CD8-positive, alpha-beta memory T cell (primary cell): ENCODE measurements around the gene GLOD4. TPM values are rescaled to one million over a fixed set of nuclear protein-coding genes. Genes with fewer than 3 reads are reported as not detected.

Source experiments
- CTCF ChIA-PET: fragments of 350-600 bp; sonication (Branson Sonifier 250); formaldehyde crosslinking; loops from one replicate; lab custom pipeline; 2021; ENCODE audit warnings: antibody characterized with exemption; lab: Charles Lee
- POLR2A ChIA-PET: fragments of 350-600 bp; sonication (Branson Sonifier 250); formaldehyde crosslinking; loops from one replicate; lab custom pipeline; 2021; ENCODE audit warnings: antibody characterized with exemption; lab: Charles Lee
- DNase-seq, 5 donors: peaks; one replicate each; pipeline versions ENCODE4 v3.0.0 to v3.0.0-alpha.2; 2020 to 2022; ENCODE audit warnings: mixed read lengths in 1 of 5
- H3K27ac ChIP-seq: one replicate; pipeline ENCODE4 v1.7.0; 2013; ENCODE audit warnings: low read depth, mild to moderate bottlenecking, low read length, moderate library complexity
- H3K27me3 ChIP-seq: 2 replicates; pipeline ENCODE4 v1.7.0; 2013; ENCODE audit warnings: low read length, mild to moderate bottlenecking; ENCODE audit not compliant: insufficient read depth, poor library complexity, severe bottlenecking
- H3K36me3 ChIP-seq: 2 replicates; pipeline ENCODE4 v1.7.0; 2013; ENCODE audit warnings: mild to moderate bottlenecking, low read length, moderate library complexity; ENCODE audit not compliant: insufficient read depth
- H3K4me1 ChIP-seq: 2 replicates; pipeline ENCODE4 v1.7.0; 2013; ENCODE audit warnings: mild to moderate bottlenecking, low read length, moderate library complexity; ENCODE audit not compliant: insufficient read depth
- H3K4me3 ChIP-seq: 2 replicates; pipeline ENCODE4 v1.7.0; 2013; ENCODE audit warnings: mild to moderate bottlenecking, low read length
- H3K9me3 ChIP-seq: 2 replicates; pipeline ENCODE4 v1.7.0; 2013; ENCODE audit warnings: mild to moderate bottlenecking, low read length
- H3K27ac Mint-ChIP-seq, 8 donors: one replicate each; pipeline ENCODE4 v1.8.0; 2020 to 2021; ENCODE audit warnings: mixed read lengths in 8 of 8, mild to moderate bottlenecking in 6 of 8, inconsistent platforms in 3 of 8, moderate library complexity in 3 of 8
- H3K27me3 Mint-ChIP-seq, 2 donors: one replicate each; pipeline ENCODE4 v1.8.0; 2020 to 2021; ENCODE audit warnings: mixed read lengths in 2 of 2, mild to moderate bottlenecking in 1 of 2, moderate library complexity in 1 of 2
- H3K36me3 Mint-ChIP-seq, 3 donors: one replicate each; pipeline ENCODE4 v1.8.0; 2020 to 2021; ENCODE audit warnings: mixed read lengths in 3 of 3, inconsistent platforms in 1 of 3, mild to moderate bottlenecking in 1 of 3
- H3K4me1 Mint-ChIP-seq, 3 donors: one replicate each; pipeline ENCODE4 v1.8.0; 2020 to 2021; ENCODE audit warnings: mixed read lengths in 3 of 3, inconsistent platforms in 1 of 3, mild to moderate bottlenecking in 1 of 3
- H3K4me3 Mint-ChIP-seq, 7 donors: one replicate each; pipeline ENCODE4 v1.8.0; 2020 to 2021; ENCODE audit warnings: mixed read lengths in 7 of 7, mild to moderate bottlenecking in 6 of 7, moderate library complexity in 4 of 7, inconsistent platforms in 2 of 7
- H3K9me3 Mint-ChIP-seq, 5 donors: one replicate each; pipeline ENCODE4 v1.8.0; 2020 to 2022; ENCODE audit warnings: mixed read lengths in 5 of 5, mild to moderate bottlenecking in 3 of 5, moderate library complexity in 2 of 5, inconsistent platforms in 1 of 5
- polyA plus RNA-seq: library from polyadenylated mRNA; unstranded; fragments of 300-500 nt; fragmentation: Illumina TruSeq; gene quantifications from one replicate; pipeline ENCODE4 v1.2.3, GENCODE V29; 2021
- total RNA-seq, 2 experiments: library from RNA; stranded (reverse); gene quantifications; one replicate each; pipeline ENCODE4 v1.2.3, GENCODE V29; 2021

The GLOD4 gene
- total and polyA plus RNA-seq, 3 experiments from 2014 or later = 76.4 to 97.7 (median 90.6) TPM

- peak overlapping the region in 4 of 8 donors; percentile 12 to 97 (median 42) for H3K27ac Mint-ChIP-seq
- ChIA-PET CTCF (no interaction called here), POLR2A (no interaction called here)
- Histone ChIP-seq H3K36me3 (peaks cover 8% of the 10 kb centered on the region), H3K4me1 (peaks cover 26% of the 10 kb centered on the region), H3K27me3 (no peaks in the 10 kb centered on the region), H3K9me3 (no peaks in the 10 kb centered on the region), H3K4me3 (no peak overlapping the region), H3K27ac (no peak overlapping the region)
- DNase-seq = no peak
- peaks cover 0 to 3% of the 10 kb centered on the region in 2 donors for H3K27me3 Mint-ChIP-seq
- peaks cover 31 to 43% (median 36%) of the 10 kb centered on the region in 3 donors for H3K4me1 Mint-ChIP-seq
- peak overlapping the region; percentile 52 to 97 (median 63) for H3K4me3 Mint-ChIP-seq
- H3K9me3 Mint-ChIP-seq = no peaks in the 10 kb centered on the region
- peaks cover 0 to 53% (median 5%) of the 10 kb centered on the region in 3 donors for H3K36me3 Mint-ChIP-seq
These were observed 2.1 kb upstream of the GLOD4 start for GRCh38 chr17:784143-784542.

GRCh38 chr17:778096-778495 is 4.0 kb downstream of the GLOD4 start:
- Histone ChIP-seq H3K9me3 (no peaks in the 10 kb centered on the region), H3K4me1 (peaks cover 14% of the 10 kb centered on the region), H3K36me3 (peaks cover 44% of the 10 kb centered on the region), H3K27ac (no peak overlapping the region), H3K27me3 (no peaks in the 10 kb centered on the region), H3K4me3 (no peak overlapping the region)
- Mint-ChIP-seq H3K27me3 (peaks cover 0 to 3% of the 10 kb centered on the region in 2 donors), H3K36me3 (peaks cover 11 to 74% (median 12%) of the 10 kb centered on the region in 3 donors), H3K9me3 (no peaks in the 10 kb centered on the region), H3K4me3 (peak overlapping the region in 1 of 7 donors; percentile 40), H3K27ac (no peak overlapping the region), H3K4me1 (peaks cover 23 to 47% (median 29%) of the 10 kb centered on the region in 3 donors)
- CTCF ChIA-PET = interaction anchor here (1.0 kb wide), 1 partner anchor 218 kb away, joined by 4 read pairs; the partner anchor contains the start of gene TIMM22
- no peak for DNase-seq
- POLR2A ChIA-PET = interaction anchor here (1.4 kb wide), 1 partner anchor 8 kb away, joined by 3 read pairs; no protein-coding TSS in a partner anchor

- H3K4me1 Mint-ChIP-seq = peaks cover 5 to 30% (median 7%) of the 10 kb centered on the region in 3 donors
- H3K4me3 Mint-ChIP-seq = no peak overlapping the region
- no peaks in the 10 kb centered on the region for H3K9me3 ChIP-seq
- no peaks in the 10 kb centered on the region for H3K9me3 Mint-ChIP-seq
- no peak overlapping the region for H3K27ac Mint-ChIP-seq
- no peaks in the 10 kb centered on the region for H3K4me1 ChIP-seq
- no peak overlapping the region for H3K27ac ChIP-seq
- POLR2A ChIA-PET = no interaction called here
- no peaks in the 10 kb centered on the region for H3K27me3 ChIP-seq
- H3K36me3 ChIP-seq = peaks cover 65% of the 10 kb centered on the region
- H3K36me3 Mint-ChIP-seq = peaks cover 16 to 91% (median 19%) of the 10 kb centered on the region in 3 donors
- H3K4me3 ChIP-seq = no peak overlapping the region
- DNase-seq = no peak
- CTCF ChIA-PET = no interaction called here
- H3K27me3 Mint-ChIP-seq = no peaks in the 10 kb centered on the region
These were observed 7.8 kb downstream of the GLOD4 start for GRCh38 chr17:774313-774584.

- H3K4me1 Mint-ChIP-seq = peaks cover 5 to 30% (median 7%) of the 10 kb centered on the region in 3 donors
- no peak for DNase-seq
- H3K4me3 ChIP-seq = no peak overlapping the region
- peaks cover 70% of the 10 kb centered on the region for H3K36me3 ChIP-seq
- no peak overlapping the region for H3K4me3 Mint-ChIP-seq
- ChIA-PET CTCF (interaction anchor here (1.0 kb wide), 1 partner anchor 12 kb away, joined by 3 read pairs; no protein-coding TSS in a partner anchor), POLR2A (no interaction called here)
- H3K27ac Mint-ChIP-seq = peak overlapping the region in 1 of 8 donors; percentile 25
- H3K36me3 Mint-ChIP-seq = peaks cover 16 to 92% (median 21%) of the 10 kb centered on the region in 3 donors
- H3K27me3 ChIP-seq = no peaks in the 10 kb centered on the region
- no peaks in the 10 kb centered on the region for H3K4me1 ChIP-seq
- no peaks in the 10 kb centered on the region for H3K27me3 Mint-ChIP-seq
- no peaks in the 10 kb centered on the region for H3K9me3 Mint-ChIP-seq
- no peaks in the 10 kb centered on the region for H3K9me3 ChIP-seq
- H3K27ac ChIP-seq = no peak overlapping the region
These were observed 8.4 kb downstream of the GLOD4 start for GRCh38 chr17:773467-774312.

- Mint-ChIP-seq H3K9me3 (no peaks in the 10 kb centered on the region), H3K4me3 (no peak overlapping the region), H3K27me3 (no peaks in the 10 kb centered on the region), H3K27ac (no peak overlapping the region), H3K36me3 (peaks cover 11 to 90% (median 21%) of the 10 kb centered on the region in 3 donors), H3K4me1 (peaks cover 5 to 30% (median 7%) of the 10 kb centered on the region in 3 donors)
- H3K4me1 ChIP-seq = no peaks in the 10 kb centered on the region
- ChIA-PET CTCF (interaction anchor here (1.0 kb wide), 1 partner anchor 11 kb away, joined by 3 read pairs; no protein-coding TSS in a partner anchor), POLR2A (no interaction called here)
- H3K36me3 ChIP-seq = peaks cover 68% of the 10 kb centered on the region
- no peak overlapping the region for H3K27ac ChIP-seq
- no peaks in the 10 kb centered on the region for H3K9me3 ChIP-seq
- H3K27me3 ChIP-seq = no peaks in the 10 kb centered on the region
- H3K4me3 ChIP-seq = no peak overlapping the region
- no peak for DNase-seq
These were observed 9.1 kb downstream of the GLOD4 start for GRCh38 chr17:773016-773415.

- no peaks in the 10 kb centered on the region for H3K27me3 ChIP-seq
- H3K4me3 ChIP-seq = no peak overlapping the region
- H3K4me1 ChIP-seq = no peaks in the 10 kb centered on the region
- no peak for DNase-seq
- H3K36me3 ChIP-seq = peaks cover 36% of the 10 kb centered on the region
- H3K9me3 Mint-ChIP-seq = no peaks in the 10 kb centered on the region
- H3K27ac ChIP-seq = no peak overlapping the region
- peak overlapping the region in 1 of 8 donors; percentile 59 for H3K27ac Mint-ChIP-seq
- H3K36me3 Mint-ChIP-seq = peaks cover 13 to 74% (median 24%) of the 10 kb centered on the region in 3 donors
- H3K9me3 ChIP-seq = no peaks in the 10 kb centered on the region
- no peaks in the 10 kb centered on the region for H3K27me3 Mint-ChIP-seq
- H3K4me1 Mint-ChIP-seq = peaks cover 0 to 2% (median under 1%) of the 10 kb centered on the region in 3 donors
- CTCF ChIA-PET = interaction anchor here (1.0 kb wide), 1 partner anchor 14 kb away, joined by 3 read pairs; no protein-coding TSS in a partner anchor
- POLR2A ChIA-PET = no interaction called here
- no peak overlapping the region for H3K4me3 Mint-ChIP-seq
These were observed 15.0 kb downstream of the GLOD4 start for GRCh38 chr17:767076-767475.

GRCh38 chr17:760371-760770 is 21.7 kb downstream of the GLOD4 start:
- ChIA-PET POLR2A (no interaction called here), CTCF (no interaction called here)
- H3K36me3 ChIP-seq = peaks cover 24% of the 10 kb centered on the region

GRCh38 chr17:759964-760363 is 22.1 kb downstream of the GLOD4 start:
- no peak for DNase-seq
- ChIA-PET POLR2A (no interaction called here), CTCF (no interaction called here)
- Histone ChIP-seq H3K36me3 (peaks cover 20% of the 10 kb centered on the region), H3K4me3 (no peak overlapping the region), H3K4me1 (no peaks in the 10 kb centered on the region), H3K27ac (no peak overlapping the region), H3K9me3 (no peaks in the 10 kb centered on the region), H3K27me3 (no peaks in the 10 kb centered on the region)
- Mint-ChIP-seq H3K9me3 (no peaks in the 10 kb centered on the region), H3K36me3 (peaks cover under 1 to 60% (median 16%) of the 10 kb centered on the region in 3 donors), H3K27me3 (peaks cover 0 to 1% of the 10 kb centered on the region in 2 donors), H3K27ac (peak overlapping the region in 1 of 8 donors; percentile 50), H3K4me1 (no peaks in the 10 kb centered on the region), H3K4me3 (no peak overlapping the region)

More at GRCh38 chr17:760371-760770, 21.7 kb downstream of the GLOD4 start:
- DNase-seq = no peak
- Histone ChIP-seq H3K4me3 (no peak overlapping the region), H3K4me1 (no peaks in the 10 kb centered on the region), H3K27ac (no peak overlapping the region), H3K27me3 (no peaks in the 10 kb centered on the region), H3K9me3 (no peaks in the 10 kb centered on the region)
- H3K27ac Mint-ChIP-seq = peak overlapping the region in 1 of 8 donors; percentile 50
- H3K9me3 Mint-ChIP-seq = no peaks in the 10 kb centered on the region
- no peak overlapping the region for H3K4me3 Mint-ChIP-seq
- peaks cover 4 to 64% (median 19%) of the 10 kb centered on the region in 3 donors for H3K36me3 Mint-ChIP-seq
- peaks cover 0 to 2% (median 0%) of the 10 kb centered on the region in 3 donors for H3K4me1 Mint-ChIP-seq
- peaks cover 0 to 1% of the 10 kb centered on the region in 2 donors for H3K27me3 Mint-ChIP-seq
